HG02840 (cell line): ENCODE results near the gene SEC31A.

Source experiments
- ATAC-seq: cut with Tn5 transposase; IDR thresholded peaks from one replicate; pipeline ENCODE4 v1.9.1; 2021; ENCODE audit warnings: mild to moderate bottlenecking, moderate library complexity, moderate number of reproducible peaks; ENCODE audit not compliant: unreplicated experiment, low FRiP score

The SEC31A gene

DNA sequence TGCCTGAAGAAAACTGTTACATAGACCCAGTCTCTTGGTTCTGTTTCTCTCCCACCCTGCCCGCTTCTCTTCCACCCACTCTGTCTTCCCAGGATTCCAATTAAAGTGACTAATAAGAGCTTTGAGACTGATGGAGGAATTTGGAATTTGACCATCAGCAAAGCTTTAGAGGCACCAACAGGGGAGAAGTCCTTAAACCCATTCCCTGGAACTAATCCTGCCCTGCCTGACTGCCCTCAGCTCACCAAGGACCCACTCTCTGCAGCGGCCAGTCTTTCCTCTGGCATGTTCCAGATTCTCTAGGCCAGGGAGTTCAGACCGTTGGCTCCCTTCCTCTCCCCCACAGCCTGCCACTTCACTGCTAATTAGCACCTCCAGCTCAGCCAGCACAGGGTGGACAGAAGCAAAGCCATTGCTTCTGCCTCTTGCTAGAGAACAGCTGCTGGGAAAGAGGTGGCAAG lies 116.2 kb downstream of the SEC31A start:
- no peak for ATAC-seq

DNA sequence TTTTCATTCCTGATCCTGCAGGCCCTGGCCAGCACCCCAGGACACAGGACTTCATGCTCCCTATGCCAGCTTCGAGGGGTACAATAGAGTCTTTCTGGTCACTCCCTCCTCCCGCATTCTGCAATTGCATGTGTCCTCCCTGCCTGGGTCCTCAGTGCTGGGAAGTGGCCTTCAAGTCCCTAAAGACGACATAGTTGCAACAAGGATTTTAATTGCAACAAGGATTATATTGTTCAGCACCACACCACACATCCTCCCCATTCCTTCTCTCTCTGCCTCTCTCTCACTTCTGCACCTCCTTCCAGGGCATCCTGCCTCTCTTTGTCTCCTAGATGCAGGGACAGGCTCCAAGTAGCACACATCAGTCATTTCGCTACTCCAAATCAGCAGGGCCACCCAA lies 117.9 kb downstream of the SEC31A start:
- no peak for ATAC-seq

DNA sequence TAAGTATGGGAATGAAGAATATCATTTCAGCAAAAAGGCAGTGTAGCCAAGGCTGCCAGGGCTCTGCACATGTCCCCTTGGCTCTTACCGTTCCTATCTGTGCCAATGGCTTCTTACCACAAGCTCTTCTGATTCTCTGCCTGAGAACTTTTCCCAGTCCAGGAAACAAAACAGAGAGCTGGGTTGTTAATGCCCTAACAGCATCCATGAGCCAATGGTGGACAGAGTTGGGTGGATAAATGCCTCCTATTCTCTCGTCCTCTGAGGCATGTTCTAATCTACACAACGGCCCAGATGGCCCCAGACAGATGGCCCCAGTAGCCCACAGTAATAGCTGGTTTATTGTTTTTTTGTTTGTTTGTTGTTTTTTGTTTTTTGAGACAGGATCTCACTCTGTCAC lies 120.3 kb downstream of the SEC31A start:
- no peak for ATAC-seq
